ENCODE data around the gene RAD52. TPM values are rescaled to one million over a fixed set of nuclear protein-coding genes. Genes with fewer than 3 reads are reported as not detected.

Gene RAD52
- total RNA-seq, 1 experiment from 2014 or later, result 15.3 TPM

GRCh38 chr12:971991-972390 is 22.5 kb upstream of the RAD52 start:
- no peak overlapping the region for H3K23ac ChIP-seq (ENCODE audit: insufficient read length, low read depth, low read length)
- no peak overlapping the region for H4K91ac ChIP-seq (ENCODE audit: insufficient read length, low read depth, low read length)
- H3K79me1 ChIP-seq (ENCODE audit: insufficient read depth, low read depth, low read length, poor library complexity, severe bottlenecking), result no peaks in the 10 kb centered on the region
- no peak overlapping the region for H3K4ac ChIP-seq (ENCODE audit: low read depth, low read length)
- TF ChIP-seq CTCF (conservative IDR thresholded peaks at IDR 0.05), result no peak
- H2BK12ac ChIP-seq (ENCODE audit: insufficient read length, low read depth, low read length), result no peak overlapping the region
- H3K9ac ChIP-seq (ENCODE audit: extremely low read depth, insufficient read length, low read length), result no peak overlapping the region
- H3T11ph ChIP-seq (ENCODE audit: low read length), result no peak overlapping the region
- no peak overlapping the region for H2AFZ ChIP-seq (ENCODE audit: low read length)
- no peak overlapping the region for H3K4me2 ChIP-seq (ENCODE audit: insufficient read depth, insufficient read length, low read length)
- no peaks in the 10 kb centered on the region for H3K27me3 ChIP-seq (ENCODE audit: insufficient read depth, low read length)
- no peak for DNase-seq
- H3K79me2 ChIP-seq (ENCODE audit: insufficient read depth, low read length), result no peaks in the 10 kb centered on the region
- H3K27me3 Mint-ChIP-seq (ENCODE audit: low read depth), result no peaks in the 10 kb centered on the region; the same call in 1 of the 2 replicates
- no peak overlapping the region for H3K14ac ChIP-seq (ENCODE audit: insufficient read depth, low read length)
- no peak overlapping the region for H3K56ac ChIP-seq (ENCODE audit: insufficient read length, low read depth, low read length)
- no CpG with 5 or more reads among the region's 4 CpGs for WGBS (ENCODE audit: extremely low coverage, insufficient read length, low lambda C conversion rate)
- H3K23me2 ChIP-seq (ENCODE audit: insufficient read length, low read depth, low read length, poor library complexity, severe bottlenecking), result no peaks in the 10 kb centered on the region
- peaks cover 12 to 16% of the 10 kb centered on the region in 2 experiments; a peak in 3 of 4 replicates for H3K4me1 Mint-ChIP-seq
- H3K9me3 Mint-ChIP-seq, result peaks cover 0 to 3% of the 10 kb centered on the region in 2 experiments; a peak in 2 of 5 replicates
- H2BK20ac ChIP-seq (ENCODE audit: low read depth, low read length, poor library complexity, severe bottlenecking), result no peak overlapping the region
- no peak overlapping the region for H3K4me3 Mint-ChIP-seq
- no peaks in the 10 kb centered on the region for H4K20me1 ChIP-seq (ENCODE audit: control insufficient read depth, insufficient read depth, insufficient read length)
- H4K5ac ChIP-seq (ENCODE audit: insufficient read length, low read depth, low read length), result no peak overlapping the region
- no peaks in the 10 kb centered on the region; a peak in 1 of 7 replicates for H3K36me3 Mint-ChIP-seq (ENCODE audit: insufficient read depth in 1 of 3, low read depth in 3 of 3)
- no peak overlapping the region for H2AK5ac ChIP-seq (ENCODE audit: insufficient read length, low read length)
- no peak overlapping the region for H4K8ac ChIP-seq (replicated peaks; ENCODE audit: insufficient read length, low read depth, low read length)
- no peaks in the 10 kb centered on the region for H3K4me1 ChIP-seq (ENCODE audit: insufficient read depth, low read length)
- no peak overlapping the region for H3K27ac ChIP-seq (ENCODE audit: insufficient read length, low read depth, low read length)
- no peak overlapping the region for H2BK120ac ChIP-seq (ENCODE audit: low read depth, low read length, poor library complexity, severe bottlenecking)
- H2BK15ac ChIP-seq (ENCODE audit: low read depth, low read length), result no peak overlapping the region
- no peak overlapping the region for H3K27ac Mint-ChIP-seq
- H3K18ac ChIP-seq (ENCODE audit: insufficient read length, low read depth, low read length), result no peak overlapping the region
- H3K9me3 ChIP-seq (ENCODE audit: control insufficient read depth, low read depth, low read length), result no peaks in the 10 kb centered on the region
- no peak overlapping the region for H2BK5ac ChIP-seq (ENCODE audit: insufficient read length, low read length)
